Sigmoid colon (tissue), 7 donors: ENCODE results near the gene HVCN1. TPM values are rescaled to one million over a fixed set of nuclear protein-coding genes. Genes with fewer than 3 reads are reported as not detected.

ENCODE experiments used
- DNase-seq: peaks from one replicate; pipeline ENCODE4 v3.0.0-alpha.2; 2019
- H3K27ac ChIP-seq, 4 donors: fragments of 200-600 bp; sonication (generic); one replicate each; pipeline ENCODE4 v1.5.1; 2016 to 2019; ENCODE audit warnings: mild to moderate bottlenecking in 1 of 4
- H3K27me3 ChIP-seq, 3 donors: fragments of 200-600 bp; sonication (generic); one replicate each; pipeline ENCODE4 v1.5.1; 2019; ENCODE audit warnings: mild to moderate bottlenecking in 1 of 3
- H3K36me3 ChIP-seq, 4 donors: fragments of 200-600 bp; sonication (generic); one replicate each; pipeline ENCODE4 v1.5.1; 2016 to 2019
- H3K4me1 ChIP-seq, 4 donors: fragments of 200-600 bp; sonication (generic); one replicate each; pipeline ENCODE4 v1.5.1; 2017 to 2019
- H3K4me3 ChIP-seq, 4 donors: fragments of 200-600 bp; sonication (generic); one replicate each; pipeline ENCODE4 v1.5.1; 2017 to 2019; ENCODE audit warnings: mild to moderate bottlenecking in 2 of 4, moderate library complexity in 1 of 4
- H3K9me3 ChIP-seq, 4 donors: fragments of 200-600 bp in 3 of 4; sonication (generic) in 3 of 4; one replicate each; pipeline versions ENCODE4 v1.5.1 to v1.6.1; 2013 to 2019
- CTCF ChIP-seq, 4 experiments: fragments of 450-650 bp in 3 of 4; fragments of 200-600 bp in 1 of 4; IDR thresholded peaks; one replicate each; pipeline ENCODE4 v1.5.1; 2016 to 2019; ENCODE audit warnings: antibody characterized with exemption in 4 of 4, mild to moderate bottlenecking in 3 of 4, moderate library complexity in 2 of 4
- EP300 ChIP-seq, 4 donors: sonication (generic); formaldehyde crosslinking; IDR thresholded peaks; one replicate each; pipeline ENCODE4 v1.6.1; 2017; ENCODE audit warnings: antibody characterized with exemption in 4 of 4
- POLR2A ChIP-seq, 2 donors: fragments of 450-650 bp; IDR thresholded peaks; one replicate each; pipeline ENCODE4 v1.6.1; 2016; ENCODE audit warnings: antibody characterized with exemption in 2 of 2, mild to moderate bottlenecking in 2 of 2, moderate library complexity in 2 of 2
- POLR2AphosphoS5 ChIP-seq, 4 donors: sonication (generic); formaldehyde crosslinking; IDR thresholded peaks; one replicate each; pipeline ENCODE4 v1.6.1; 2017; ENCODE audit warnings: antibody characterized with exemption in 4 of 4
- WGBS, 2 donors: extraction: QIAGEN DNeasy Blood & Tissue Kit; methylation state at CpG; one replicate each; pipeline ENCODE4 v1.1.7; 2013; 5-methylcytosine and 5-hydroxymethylcytosine counted together
- intact Hi-C: fragments of 100-400 bp; cut with DNase I; formaldehyde crosslinking; loops from one replicate; pipeline ENCODE4 v1.15.1; 2023
- polyA plus RNA-seq, 3 donors: library from polyadenylated mRNA; stranded (reverse); fragments of 200-250 nt; gene quantifications; one replicate each; pipeline ENCODE4 v1.2.3, GENCODE V29; 2013
- total RNA-seq, 4 donors: library from RNA; depleted of rRNA; stranded (reverse); fragments of >200 nt; gene quantifications; one replicate each; pipeline ENCODE4 v1.1.0, GENCODE V29; 2016
- donor health status: healthy with polysubstance abuse.
- donor health status: Bipolar disorder and iron deficiency.
- donor health status: healthy.

The HVCN1 gene
- total and polyA plus RNA-seq, 7 donors, result 1.8 to 26.3 (median 5.7) TPM

- peaks cover 0 to 15% (median 7%) of the 10 kb centered on the region in 4 donors for H3K4me1 ChIP-seq
- no peak overlapping the region for H3K4me3 ChIP-seq
- intact Hi-C loops, result no loop called here
- no peaks in the 10 kb centered on the region for H3K27me3 ChIP-seq
- 70 to 89% methylated on average over 28 of the region's 28 CpGs for WGBS, 2 donors
- no peaks in the 10 kb centered on the region for H3K36me3 ChIP-seq
- no peaks in the 10 kb centered on the region for H3K9me3 ChIP-seq
- peak; percentile 36 for DNase-seq
- no peak overlapping the region for H3K27ac ChIP-seq
- TF ChIP-seq EP300 (IDR thresholded peaks at IDR 0.05) (no peak), CTCF (IDR thresholded peaks at IDR 0.05) (no peak), POLR2AphosphoS5 (IDR thresholded peaks at IDR 0.05) (no peak), POLR2A (IDR thresholded peaks at IDR 0.05) (no peak)
These were observed 10.9 kb upstream of the HVCN1 start for GRCh38 chr12:110699591-110700445.

- Histone ChIP-seq H3K27ac (peak overlapping the region in 2 of 4 donors; percentile 14 to 41), H3K9me3 (no peaks in the 10 kb centered on the region), H3K4me1 (peaks cover 0 to 15% (median 7%) of the 10 kb centered on the region in 4 donors), H3K27me3 (no peaks in the 10 kb centered on the region), H3K36me3 (no peaks in the 10 kb centered on the region), H3K4me3 (peak overlapping the region in 2 of 4 donors; percentile 14 to 20)
- no peak for TF ChIP-seq EP300 (IDR thresholded peaks at IDR 0.05)
- peak; percentile 14 to 68 (median 55) for TF ChIP-seq CTCF (IDR thresholded peaks at IDR 0.05)
- TF ChIP-seq POLR2A (IDR thresholded peaks at IDR 0.05), result no peak
- no peak for TF ChIP-seq POLR2AphosphoS5 (IDR thresholded peaks at IDR 0.05)
- intact Hi-C loops, result no loop called here
- peak; percentile 86 for DNase-seq
- WGBS, 2 donors, result 39 to 40% methylated on average over 20 of the region's 20 CpGs
These were observed 9.4 kb upstream of the HVCN1 start for GRCh38 chr12:110698171-110698902.

- DNase-seq, result peak; percentile 7
- Histone ChIP-seq H3K4me1 (peaks cover 0 to 15% (median 7%) of the 10 kb centered on the region in 4 donors), H3K27ac (no peak overlapping the region), H3K36me3 (no peaks in the 10 kb centered on the region), H3K4me3 (no peak overlapping the region), H3K9me3 (no peaks in the 10 kb centered on the region), H3K27me3 (no peaks in the 10 kb centered on the region)
- no peak for TF ChIP-seq POLR2A (IDR thresholded peaks at IDR 0.05)
- TF ChIP-seq CTCF (IDR thresholded peaks at IDR 0.05), result no peak
- intact Hi-C loops, result no loop called here
- 73 to 86% methylated on average over 2 of the region's 2 CpGs for WGBS, 2 donors
These were observed 8.3 kb upstream of the HVCN1 start for GRCh38 chr12:110697236-110697635.

- WGBS, 2 donors, result 79 to 92% methylated on average over 3 of the region's 3 CpGs
- no peaks in the 10 kb centered on the region for H3K9me3 ChIP-seq
- no peak for TF ChIP-seq POLR2A (IDR thresholded peaks at IDR 0.05)
- TF ChIP-seq CTCF (IDR thresholded peaks at IDR 0.05), result no peak
- no peak for TF ChIP-seq EP300 (IDR thresholded peaks at IDR 0.05)
- TF ChIP-seq POLR2AphosphoS5 (IDR thresholded peaks at IDR 0.05), result no peak
- no peaks in the 10 kb centered on the region for H3K27me3 ChIP-seq
- intact Hi-C loops, result no loop called here
- no peak overlapping the region for H3K4me3 ChIP-seq
- DNase-seq, result peak; percentile 0
- H3K4me1 ChIP-seq, result peaks cover 0 to 15% (median 7%) of the 10 kb centered on the region in 4 donors
- no peak overlapping the region for H3K27ac ChIP-seq
- H3K36me3 ChIP-seq, result no peaks in the 10 kb centered on the region
These were observed 7.4 kb upstream of the HVCN1 start for GRCh38 chr12:110696283-110696682.
